Lung microvascular endothelial cell (primary cell): Measurements from ENCODE around the gene AKR1C8. TPM values are rescaled to one million over a fixed set of nuclear protein-coding genes. Genes with fewer than 3 reads are reported as not detected.
"Not testable (repeated sequence)": the region's sequence is repeated elsewhere in the genome, so short reads cannot be mapped to it uniquely, and the experiment has no call there.

Experiments used
- DNase-seq, 2 donors: peaks; one replicate each; pipeline versions ENCODE4 v3.0.0 to v3.0.0-alpha.2; 2010; ENCODE audit warnings: low read depth in 2 of 2
- total RNA-seq: library from RNA; depleted of rRNA; stranded (reverse); fragments of >200 nt; gene quantifications from 2 replicates; pipeline ENCODE4 v1.2.1, GENCODE V29; 2014

AKR1C8 gene
- not detected in 2 replicates for total RNA-seq

- no peak for DNase-seq
These were observed at the start of gene AKR1C8 for GRCh38 chr10:5184987-5185775. Gene AKR1C8, minus strand, starts transcription at chr10:5185150. Its CDS starts 46 bp downstream, at chr10:5185104.

- peak; percentile 49 to 51 for DNase-seq
These were observed 49.3 kb upstream of the AKR1C8 start for GRCh38 chr10:5234106-5234860.

DNA sequence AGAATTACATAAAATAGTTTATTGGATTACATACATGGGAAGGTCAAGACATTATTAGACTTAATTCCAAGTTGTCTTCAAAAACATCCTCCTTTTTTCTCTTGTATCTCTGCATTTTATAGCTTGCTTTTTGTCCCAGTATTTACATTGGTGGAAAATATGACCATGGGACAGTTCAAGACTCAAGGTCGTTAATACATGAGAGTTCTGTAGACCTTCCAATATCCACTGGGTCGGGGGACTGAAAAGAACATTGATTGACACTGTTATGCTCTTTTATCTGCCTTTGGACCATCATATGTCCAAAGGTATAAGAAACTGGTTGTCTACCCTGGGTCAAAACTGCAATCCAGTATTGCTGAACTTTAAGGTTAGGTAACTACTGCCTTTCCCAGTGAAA lies 48.4 kb upstream of the AKR1C8 start:
- no peak for DNase-seq

DNA sequence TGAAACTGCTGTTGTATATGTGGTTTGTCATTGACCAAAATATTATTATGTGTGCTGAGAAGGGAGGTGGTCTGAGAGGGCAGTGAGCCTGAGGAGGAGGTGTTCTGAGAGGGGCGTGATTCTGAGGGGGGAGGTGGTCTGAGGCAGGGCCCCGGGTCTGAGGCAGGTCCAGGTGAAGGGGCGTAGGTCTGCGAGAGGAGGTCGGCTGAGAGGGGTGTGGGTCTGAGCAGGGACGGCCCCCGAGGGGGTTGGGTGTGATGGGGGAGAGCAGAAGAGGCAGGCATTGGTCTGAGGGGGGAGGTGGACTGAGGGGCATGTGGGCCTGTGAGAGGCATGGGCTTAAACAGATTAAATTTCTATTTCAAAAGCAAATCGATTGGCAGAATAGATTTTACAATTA lies 44.1 kb upstream of the AKR1C8 start:
- DNase-seq: no peak

GRCh38 chr10:5222942-5223341 lies 38.0 kb upstream of the AKR1C8 start:
- DNase-seq: not testable (repeated sequence)

GRCh38 chr10:5219262-5219661 lies 34.3 kb upstream of the AKR1C8 start:
- DNase-seq: no peak

- DNase-seq: no peak
These were observed 31.9 kb upstream of the AKR1C8 start for GRCh38 chr10:5216801-5217200.

DNA sequence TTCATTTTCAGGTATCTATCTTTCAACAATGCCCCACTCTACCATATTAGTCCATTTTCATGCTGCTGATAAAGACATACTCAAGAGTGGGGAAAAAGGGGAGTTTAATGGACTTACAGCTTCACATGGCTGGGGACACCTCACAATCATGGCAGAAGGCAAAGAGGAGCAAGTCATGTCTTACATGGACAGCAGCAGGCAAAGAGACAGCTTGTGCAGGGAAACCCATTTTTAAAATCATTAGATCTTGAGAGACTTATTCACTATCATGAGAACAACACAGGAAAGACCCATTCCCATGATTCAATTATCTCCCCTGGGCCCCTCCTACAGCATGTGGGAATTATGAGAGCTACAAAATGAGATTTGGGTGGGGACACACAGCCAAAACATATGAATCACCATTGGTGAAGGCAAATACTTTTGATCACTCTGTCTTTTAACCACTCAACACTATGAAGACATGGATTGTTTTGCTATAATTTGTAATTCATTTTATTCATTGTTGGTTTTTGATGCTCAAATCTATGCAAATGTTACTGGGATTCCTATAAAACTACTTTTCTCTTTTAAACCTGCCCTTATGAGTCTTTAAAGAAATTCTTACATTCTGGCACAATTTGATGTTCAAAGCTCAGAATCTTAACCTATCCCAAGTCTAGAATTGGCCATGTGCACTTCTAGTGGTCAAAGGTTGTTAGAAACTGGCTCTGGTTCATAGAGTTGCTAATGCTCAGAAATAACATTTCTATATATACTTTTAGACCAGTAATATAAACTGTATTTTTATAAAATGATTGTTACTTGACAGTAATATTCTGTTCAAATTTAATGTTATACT lies 27.0 kb upstream of the AKR1C8 start:
- DNase-seq: no peak

DNA sequence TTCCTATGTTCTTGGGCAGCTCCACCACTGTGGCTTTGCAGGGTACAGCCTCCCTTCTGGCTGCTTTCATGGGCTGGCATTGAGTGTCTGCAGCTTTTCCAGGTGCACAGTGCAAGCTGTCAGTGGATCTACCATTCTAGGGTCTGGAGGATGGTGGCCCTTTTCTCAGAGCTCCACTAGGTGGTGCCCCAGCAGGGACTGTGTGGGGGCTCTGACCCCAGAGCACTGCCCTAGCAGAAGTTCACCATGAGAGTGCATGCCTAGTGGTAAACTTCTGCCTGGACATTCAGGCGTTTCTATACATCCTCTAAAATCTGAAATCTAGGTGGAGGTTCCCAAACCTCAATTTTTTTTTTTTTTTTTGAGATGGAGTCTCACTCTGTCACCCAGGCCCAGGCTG lies 25.3 kb upstream of the AKR1C8 start:
- peak in 1 of 2 donors; percentile 17 for DNase-seq

GRCh38 chr10:5209776-5210175 lies 24.8 kb upstream of the AKR1C8 start:
- DNase-seq: not testable (repeated sequence)

DNA sequence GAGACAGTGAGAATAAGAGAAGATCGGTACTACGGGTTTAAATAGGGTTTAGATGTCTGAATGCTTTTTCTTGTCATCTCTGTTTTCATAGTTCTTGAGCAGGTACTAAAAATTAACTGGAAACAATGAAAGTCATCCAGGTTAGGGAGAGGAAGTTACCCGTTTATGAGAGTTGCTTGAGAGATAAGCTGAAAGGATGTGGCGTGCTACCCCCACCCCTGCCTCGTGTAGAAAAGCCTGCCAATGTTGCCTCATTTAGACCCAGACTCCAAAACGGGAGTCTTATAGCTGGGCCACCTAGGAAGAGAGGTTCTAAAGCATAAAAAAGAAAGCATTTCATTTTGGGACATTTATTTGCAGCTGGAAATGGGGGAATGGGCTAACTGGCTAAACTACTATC lies 21.8 kb upstream of the AKR1C8 start:
- no peak for DNase-seq

DNA sequence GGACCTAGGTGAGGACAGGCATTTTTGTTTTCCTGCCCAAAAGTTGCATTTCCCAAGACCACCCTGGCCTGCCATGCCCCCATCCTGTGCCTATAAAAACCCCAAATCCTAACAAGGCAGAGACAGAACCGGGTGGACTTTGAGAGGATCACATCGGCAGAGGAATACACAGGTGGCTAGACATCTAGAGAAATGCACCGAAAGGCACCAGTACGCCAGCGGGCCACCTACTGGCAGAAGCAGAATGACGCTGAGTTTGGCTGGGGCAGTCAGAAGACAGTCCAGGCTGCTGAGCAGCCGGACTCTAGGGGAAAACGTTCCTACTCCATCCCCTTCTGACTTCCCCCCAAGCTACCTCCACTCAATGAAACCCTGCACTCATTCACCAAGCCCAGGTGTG lies 14.4 kb upstream of the AKR1C8 start:
- DNase-seq: peak in 1 of 2 donors; percentile 3

- DNase-seq: peak in 1 of 2 donors; percentile 17
These were observed 13.4 kb upstream of the AKR1C8 start for GRCh38 chr10:5198386-5198785.

DNA sequence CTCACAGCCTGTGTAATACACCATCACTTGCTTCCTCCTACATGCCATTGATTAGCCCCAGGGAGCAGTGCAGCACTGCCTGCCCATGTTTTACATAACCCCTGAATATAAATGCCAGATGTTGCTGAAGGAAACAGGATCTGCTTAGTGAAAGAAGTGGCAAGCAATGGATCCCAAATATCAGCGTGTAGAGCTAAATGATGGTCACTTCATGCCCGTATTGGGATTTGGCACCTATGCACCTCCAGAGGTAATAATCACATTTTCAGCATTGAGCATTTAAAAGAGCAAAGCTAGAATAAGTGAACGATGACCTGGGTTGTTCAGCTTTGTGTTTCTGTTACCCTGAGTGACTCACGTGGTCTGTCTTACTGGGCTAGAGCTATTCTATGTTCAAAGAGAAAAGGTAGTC lies 11.8 kb upstream of the AKR1C8 start, which contains the start of gene AKR1C4:
Gene AKR1C4, plus strand, starts transcription at position 136 of the 412 bp plus-strand sequence. Its CDS starts 31 bp downstream, at position 167.
- DNase-seq: no peak

- DNase-seq: no peak
These were observed 10.9 kb upstream of the AKR1C8 start for GRCh38 chr10:5195727-5196374.

GRCh38 chr10:5194431-5194830 lies 9.5 kb upstream of the AKR1C8 start:
- DNase-seq: no peak

- DNase-seq: no peak
These were observed 3.4 kb upstream of the AKR1C8 start for GRCh38 chr10:5188358-5188757.

DNA sequence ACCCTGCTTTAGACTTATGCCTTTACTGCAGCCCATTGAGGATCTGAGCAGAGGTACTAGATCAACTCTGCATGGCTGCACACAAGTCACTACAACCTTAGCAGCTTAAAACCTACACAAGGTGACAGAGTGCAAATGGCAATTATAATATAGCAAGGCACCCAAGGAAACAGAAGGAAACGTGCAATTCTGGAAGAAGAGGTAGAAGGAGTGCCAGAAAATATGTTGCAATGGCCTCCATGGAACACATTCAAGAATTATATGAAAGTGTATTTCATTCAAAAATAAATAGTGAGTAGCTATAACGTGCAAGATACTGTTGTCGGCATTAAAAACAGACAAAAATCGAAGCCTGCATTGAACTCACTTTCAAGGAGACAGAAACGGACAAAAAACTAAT lies 2.9 kb upstream of the AKR1C8 start:
- no peak for DNase-seq

GRCh38 chr10:5183923-5184322 lies 1.0 kb downstream of the AKR1C8 start:
- no peak for DNase-seq

- not testable (repeated sequence) for DNase-seq
These were observed 4.4 kb downstream of the AKR1C8 start for GRCh38 chr10:5180503-5180902.

DNA sequence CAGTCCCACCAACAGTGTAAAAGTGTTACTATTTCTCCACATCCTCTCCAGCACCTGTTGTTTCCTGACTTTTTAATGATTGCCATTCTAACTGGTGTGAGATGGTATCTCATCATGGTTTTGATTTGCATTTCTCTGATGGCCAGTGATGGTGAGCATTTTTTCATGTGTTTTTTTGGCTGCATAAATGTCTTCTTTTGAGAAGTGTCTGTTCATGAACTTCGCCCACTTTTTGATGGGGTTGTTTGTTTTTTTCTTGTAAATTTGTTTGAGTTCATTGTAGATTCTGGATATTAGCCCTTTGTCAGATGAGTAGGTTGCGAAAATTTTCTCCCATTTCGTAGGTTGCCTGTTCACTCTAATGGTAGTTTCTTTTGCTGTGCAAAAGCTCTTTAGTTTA lies 9.4 kb downstream of the AKR1C8 start:
- DNase-seq: not testable (repeated sequence)
